Kidney (tissue), 22 donors: ENCODE data around the gene FLAD1. TPM values are rescaled to one million over a fixed set of nuclear protein-coding genes. Genes with fewer than 3 reads are reported as not detected.
A peak's percentile ranks its signal among the peaks of the same experiment; 100 is the strongest.

Experiments used
- DNase-seq, 5 donors: peaks; one replicate each; pipeline ENCODE4 v3.0.0-alpha.2; 2013 to 2020
- FAIRE-seq: peaks from 2 replicates; lab custom pipeline; 2012; peaks lifted over from hg19 to GRCh38; lab: Jason Lieb, UNC
- H3K27ac ChIP-seq, 2 donors: one replicate each; pipeline ENCODE4 v1.7.0; 2013; ENCODE audit warnings: low read depth in 2 of 2, low read length in 2 of 2, inconsistent platforms in 1 of 2
- H3K27me3 ChIP-seq: one replicate; pipeline ENCODE4 v1.7.1; 2013; ENCODE audit warnings: low read length, inconsistent platforms; ENCODE audit not compliant: control insufficient read depth, insufficient read depth
- H3K36me3 ChIP-seq, 3 donors: one replicate each; pipeline versions ENCODE4 v1.7.0 to v1.7.1; 2013; ENCODE audit warnings: low read length in 3 of 3, control low read depth in 1 of 3, inconsistent platforms in 1 of 3; ENCODE audit not compliant: insufficient read depth in 3 of 3, control insufficient read depth in 2 of 3
- H3K4me1 ChIP-seq, 3 donors: one replicate each; pipeline versions ENCODE4 v1.7.0 to v1.7.1; 2013; ENCODE audit warnings: low read length in 3 of 3, inconsistent platforms in 1 of 3, low read depth in 1 of 3; ENCODE audit not compliant: control insufficient read depth in 2 of 3, insufficient read depth in 2 of 3
- H3K4me3 ChIP-seq, 3 donors: one replicate each; pipeline versions ENCODE4 v1.7.0 to v1.8.1; 2013; ENCODE audit warnings: low read length in 3 of 3, control low read depth in 1 of 3, inconsistent platforms in 1 of 3
- H3K9ac ChIP-seq, 3 donors: one replicate each; pipeline versions ENCODE4 v1.7.0 to v1.7.1; 2013; ENCODE audit warnings: low read length in 3 of 3, control low read depth in 1 of 3, inconsistent platforms in 1 of 3
- H3K9me3 ChIP-seq, 3 donors: one replicate each; pipeline versions ENCODE4 v1.7.0 to v1.7.1; 2013; ENCODE audit warnings: low read length in 3 of 3, control low read depth in 1 of 3, inconsistent platforms in 1 of 3; ENCODE audit not compliant: control insufficient read depth in 2 of 3, insufficient read depth in 1 of 3
- intact Hi-C: fragments of 100-400 bp; cut with DNase I; formaldehyde crosslinking; loops from one replicate; pipeline ENCODE4 v1.11.1; 2022
- long read RNA-seq, 10 donors: library from polyadenylated mRNA in 1 of 10; unstranded in 1 of 10; transcript quantifications; one replicate each; pipeline ENCODE4 v2.0.0 and lab custom pipeline, GENCODE V29; 2021 to 2026
- polyA plus RNA-seq: library from polyadenylated mRNA; stranded (reverse); fragments of 350-450 nt; fragmentation: Illumina TruSeq; extraction: RNeasy Lipid Tissue Mini Kit (QIAGEN cat#74804); gene quantifications from one replicate; pipeline ENCODE4 v1.2.3, GENCODE V29; 2014; ENCODE audit warnings: low read depth, low replicate concordance; ENCODE audit not compliant: insufficient read depth
- total RNA-seq: library from RNA; stranded (reverse); fragmentation: NEBNext Ultra II Directional; extraction: Animal tissue kit (Norgen Biotek cat#: 25700); gene quantifications from one replicate; pipeline ENCODE4 v1.2.1, GENCODE V29; 2021
- TF ChIP-seq, protein P1 (sequence below): IDR thresholded peaks from 3 replicates; pipeline ENCODE4 v1.5.1; 2012; ENCODE audit warnings: mild to moderate bottlenecking, moderate library complexity, borderline replicate concordance; ENCODE audit not compliant: insufficient read depth; ENCODE audit errors: extremely low read depth
- donor health status: control.
- donor health status: control.
- donor health status: control.
- donor health status: control.
- donor health status: control.
- donor health status: DM: yes; HTN: yes; CAD: no.
- donor health status: Normal renal cell carcinoma (clear cell type).

FLAD1 gene
- total RNA-seq: 34.1 TPM
- 37.9 TPM for polyA plus RNA-seq
- long read RNA-seq, donor 1, partial matches to known transcripts: 0 of 4 reads
- long read RNA-seq, donor 1, other reads (novel, unspliced or antisense): 0 of 4 reads
- long read RNA-seq, donor 2, transcript FLAD1-203 (8 exons, 1,730 nt): major isoform, 5 of 10 reads
- long read RNA-seq, donor 2, partial matches to known transcripts: 5 of 10 reads
- long read RNA-seq, donor 2, other reads (novel, unspliced or antisense): 0 of 10 reads
- long read RNA-seq, donor 3, partial matches to known transcripts: 0 of 3 reads
- long read RNA-seq, donor 3, other reads (novel, unspliced or antisense): 0 of 3 reads
- long read RNA-seq, donor 4, partial matches to known transcripts: 0 of 5 reads
- long read RNA-seq, donor 4, other reads (novel, unspliced or antisense): 0 of 5 reads
- long read RNA-seq, donor 5, partial matches to known transcripts: 0 of 1 reads
- long read RNA-seq, donor 5, other reads (novel, unspliced or antisense): 0 of 1 reads
- long read RNA-seq, donor 6, transcript FLAD1-203 (8 exons, 1,730 nt): major isoform, 5 of 13 reads
- long read RNA-seq, donor 6, partial matches to known transcripts: 6 of 13 reads
- long read RNA-seq, donor 6, other reads (novel, unspliced or antisense): 0 of 13 reads
- long read RNA-seq, donor 7, transcript FLAD1-203 (8 exons, 1,730 nt): major isoform, 7 of 24 reads
- long read RNA-seq, donor 7, partial matches to known transcripts: 8 of 24 reads
- long read RNA-seq, donor 7, other reads (novel, unspliced or antisense): 3 of 24 reads
- long read RNA-seq, donor 8, partial matches to known transcripts: 7 of 10 reads
- long read RNA-seq, donor 8, other reads (novel, unspliced or antisense): 0 of 10 reads
- long read RNA-seq, donor 9, partial matches to known transcripts: 0 of 2 reads
- long read RNA-seq, donor 9, other reads (novel, unspliced or antisense): 0 of 2 reads
- long read RNA-seq, donor 10, partial matches to known transcripts: 0 of 4 reads
- long read RNA-seq, donor 10, other reads (novel, unspliced or antisense): 0 of 4 reads

- Histone ChIP-seq H3K36me3 (peaks cover 2 to 9% (median 3%) of the 10 kb centered on the region in 3 donors), H3K4me1 (peaks cover 0 to 13% (median 5%) of the 10 kb centered on the region in 3 donors), H3K9ac (peak within 1 kb of the TSS; percentile 70 to 99 (median 94)), H3K27me3 (no peaks in the 10 kb centered on the region), H3K4me3 (peak within 1 kb of the TSS; percentile 89 to 100 (median 91)), H3K27ac (peak within 1 kb of the TSS; percentile 13 to 83), H3K9me3 (no peaks in the 10 kb centered on the region)
- intact Hi-C loops: no loop called here
- TF ChIP-seq, protein P1, sequence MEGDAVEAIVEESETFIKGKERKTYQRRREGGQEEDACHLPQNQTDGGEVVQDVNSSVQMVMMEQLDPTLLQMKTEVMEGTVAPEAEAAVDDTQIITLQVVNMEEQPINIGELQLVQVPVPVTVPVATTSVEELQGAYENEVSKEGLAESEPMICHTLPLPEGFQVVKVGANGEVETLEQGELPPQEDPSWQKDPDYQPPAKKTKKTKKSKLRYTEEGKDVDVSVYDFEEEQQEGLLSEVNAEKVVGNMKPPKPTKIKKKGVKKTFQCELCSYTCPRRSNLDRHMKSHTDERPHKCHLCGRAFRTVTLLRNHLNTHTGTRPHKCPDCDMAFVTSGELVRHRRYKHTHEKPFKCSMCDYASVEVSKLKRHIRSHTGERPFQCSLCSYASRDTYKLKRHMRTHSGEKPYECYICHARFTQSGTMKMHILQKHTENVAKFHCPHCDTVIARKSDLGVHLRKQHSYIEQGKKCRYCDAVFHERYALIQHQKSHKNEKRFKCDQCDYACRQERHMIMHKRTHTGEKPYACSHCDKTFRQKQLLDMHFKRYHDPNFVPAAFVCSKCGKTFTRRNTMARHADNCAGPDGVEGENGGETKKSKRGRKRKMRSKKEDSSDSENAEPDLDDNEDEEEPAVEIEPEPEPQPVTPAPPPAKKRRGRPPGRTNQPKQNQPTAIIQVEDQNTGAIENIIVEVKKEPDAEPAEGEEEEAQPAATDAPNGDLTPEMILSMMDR: no peak
- DNase-seq: peak; percentile 97 to 100 (median 99)
- FAIRE-seq: peak; percentile 84
These were observed at the start of gene FLAD1 for GRCh38 chr1:154982897-154983648. FLAD1 (plus strand) TSS chr1:154983344; CDS start chr1:154983695, 351 bp downstream.

DNA sequence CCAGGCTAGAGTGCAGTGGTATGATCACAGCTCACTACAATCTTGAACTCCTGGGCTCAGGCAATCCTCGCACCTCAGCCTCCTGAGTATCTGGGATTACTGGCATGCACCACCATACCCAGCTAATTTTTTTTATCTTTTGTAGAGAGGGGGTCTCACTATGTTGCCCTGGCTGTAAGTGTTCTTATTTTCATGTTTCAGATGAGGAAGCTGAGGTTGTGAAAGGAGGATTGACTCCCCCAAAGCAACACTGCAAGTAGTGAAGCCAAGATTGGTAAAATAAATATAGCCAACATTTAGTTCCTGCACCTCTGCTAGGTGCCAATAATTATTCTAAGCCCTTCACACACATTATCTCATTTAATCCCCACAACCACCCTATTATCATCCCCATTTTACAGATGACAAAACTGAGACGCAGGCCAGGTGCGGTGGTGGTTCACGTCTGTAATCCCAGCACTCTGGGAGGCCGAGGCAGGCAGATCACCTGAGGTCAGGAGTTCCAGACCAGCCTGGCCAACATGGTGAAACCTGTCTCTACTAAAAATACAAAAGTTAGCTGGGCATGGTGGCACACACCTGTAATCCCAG lies 48.7 kb upstream of the FLAD1 start:
- TF ChIP-seq, protein P1: no peak
- H3K27ac ChIP-seq: no peak overlapping the region
- peaks cover 0 to 11% (median 10%) of the 10 kb centered on the region in 3 donors for H3K4me1 ChIP-seq
- H3K36me3 ChIP-seq: peaks cover 0 to under 1% (median 0%) of the 10 kb centered on the region in 3 donors
- no peak overlapping the region for H3K9ac ChIP-seq
- no peaks in the 10 kb centered on the region for H3K27me3 ChIP-seq
- DNase-seq (peak in 1 of 5 donors; percentile 46), FAIRE-seq (no peak)
- intact Hi-C loops: no loop called here
- no peaks in the 10 kb centered on the region for H3K9me3 ChIP-seq
- H3K4me3 ChIP-seq: no peak overlapping the region
